Measurements from ENCODE around the gene TSPAN33.
"Not testable (repeated sequence)": the region's sequence is repeated elsewhere in the genome, so short reads cannot be mapped to it uniquely, and the experiment has no call there.

Gene TSPAN33

GRCh38 chr7:129170441-129171021 lies 26.0 kb downstream of the TSPAN33 start:
- no peak for DNase-seq (ENCODE audit: low spot score)

DNA sequence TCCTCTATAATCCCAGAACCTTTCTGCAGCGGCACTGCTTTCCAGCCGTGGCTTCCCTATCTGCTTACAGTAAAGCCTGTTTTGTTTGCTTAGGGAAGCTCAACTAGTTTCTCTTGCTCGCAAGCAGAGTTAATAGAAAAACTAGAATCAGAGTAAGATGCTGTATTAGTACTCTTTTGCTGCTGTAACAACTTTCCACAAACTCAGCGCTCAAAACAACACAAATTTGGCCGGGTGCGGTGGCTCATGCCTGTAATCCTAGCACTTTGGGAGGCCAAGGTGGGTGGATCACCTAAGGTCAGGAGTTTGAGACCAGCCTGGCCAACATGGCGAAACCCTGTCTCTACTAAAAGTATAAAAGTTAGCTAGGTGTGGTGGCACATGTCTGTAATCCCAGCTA lies 29.4 kb downstream of the TSPAN33 start:
- not testable (repeated sequence) for DNase-seq (ENCODE audit: low spot score)

DNA sequence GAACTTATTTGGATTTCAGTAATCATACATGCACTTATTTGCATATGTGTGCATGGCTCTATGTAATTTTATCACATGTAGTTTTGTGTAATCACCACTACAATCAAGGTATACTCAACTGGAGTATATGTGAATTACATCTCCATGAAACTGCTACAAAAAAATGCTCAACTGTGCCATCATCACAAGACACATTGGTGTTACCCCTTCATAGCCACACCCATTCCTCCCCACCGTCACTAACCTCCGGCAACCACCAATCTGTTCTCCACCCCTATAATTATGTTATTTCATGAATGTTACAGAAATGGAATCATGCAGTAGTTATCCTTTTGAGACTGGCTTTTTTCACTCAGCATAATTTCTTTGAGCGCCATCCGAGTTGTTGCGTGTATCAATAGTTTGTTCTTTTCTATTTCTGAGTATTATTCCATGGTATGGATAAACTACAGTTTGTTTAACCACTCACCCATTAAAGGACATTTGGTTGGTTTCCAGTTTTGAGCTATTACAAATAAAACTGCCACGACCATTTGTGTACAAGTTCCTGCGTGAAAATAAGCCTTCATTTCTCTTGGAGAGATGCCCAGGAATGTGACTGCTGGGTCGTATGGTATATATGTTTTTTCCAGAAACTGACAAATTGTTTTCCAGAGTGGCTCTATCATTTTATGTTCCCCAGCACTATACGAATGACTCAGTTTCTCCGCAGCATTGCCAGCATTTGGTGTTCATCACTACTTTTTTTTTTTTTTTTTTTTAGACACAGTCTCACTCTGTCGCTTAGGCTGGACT lies 32.6 kb downstream of the TSPAN33 start:
- DNase-seq (ENCODE audit: low spot score): no peak

DNA sequence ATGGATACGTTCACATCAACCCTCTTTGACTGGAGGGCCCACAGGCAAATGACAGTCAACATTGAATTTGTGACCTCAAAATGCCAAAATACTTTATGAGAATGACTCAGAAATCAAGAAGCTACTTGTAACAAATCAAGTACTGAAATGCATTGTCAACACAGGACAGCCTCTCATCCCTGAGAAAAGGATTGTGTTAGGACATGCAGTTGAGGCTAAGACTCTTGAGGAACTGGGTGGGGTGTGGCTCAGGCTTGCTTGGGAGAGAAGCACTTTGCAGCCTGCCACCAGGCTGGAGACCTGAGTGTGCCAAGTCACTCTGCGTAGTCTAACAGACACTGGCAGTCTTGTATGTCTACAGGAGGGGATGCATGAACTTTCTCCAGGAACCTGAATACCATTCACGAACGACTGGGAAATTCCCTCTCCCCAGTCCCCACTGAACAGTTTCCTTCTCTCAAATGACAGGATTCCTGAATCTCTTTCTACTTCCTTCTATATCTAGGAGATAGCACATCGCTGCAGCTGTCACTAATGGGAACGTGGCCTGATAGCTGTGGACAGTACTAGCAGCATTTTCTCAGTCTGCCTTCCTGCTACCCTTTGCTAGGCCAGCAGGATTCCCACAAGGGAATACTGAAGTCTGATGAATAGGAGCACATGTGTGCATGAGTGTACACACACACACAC lies 40.6 kb downstream of the TSPAN33 start:
- DNase-seq (ENCODE audit: low spot score): no peak

DNA sequence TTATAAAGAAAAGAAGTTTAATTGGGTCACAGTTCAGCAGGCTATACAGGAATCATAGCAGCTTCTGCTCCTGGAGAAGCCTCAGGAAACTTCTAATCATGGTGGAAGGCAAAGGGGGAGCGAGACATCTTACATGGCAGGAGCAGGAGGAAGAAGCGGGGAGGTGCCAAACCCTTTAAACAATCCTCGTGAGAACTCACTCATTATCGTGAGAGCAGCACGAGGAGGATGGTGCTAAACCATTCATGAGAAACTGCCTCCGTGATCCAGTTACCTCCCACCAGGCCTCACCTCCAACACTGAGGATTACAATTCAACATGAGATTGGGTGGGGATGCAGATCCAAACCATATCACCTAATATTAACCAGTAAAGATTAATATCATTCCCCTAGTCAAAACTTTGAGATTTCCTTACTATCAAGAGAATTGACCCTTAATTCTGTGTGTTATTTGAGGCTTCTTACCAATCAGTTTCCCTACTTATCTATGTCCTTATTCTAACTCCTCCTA lies 42.3 kb downstream of the TSPAN33 start:
- DNase-seq (ENCODE audit: low spot score): no peak

DNA sequence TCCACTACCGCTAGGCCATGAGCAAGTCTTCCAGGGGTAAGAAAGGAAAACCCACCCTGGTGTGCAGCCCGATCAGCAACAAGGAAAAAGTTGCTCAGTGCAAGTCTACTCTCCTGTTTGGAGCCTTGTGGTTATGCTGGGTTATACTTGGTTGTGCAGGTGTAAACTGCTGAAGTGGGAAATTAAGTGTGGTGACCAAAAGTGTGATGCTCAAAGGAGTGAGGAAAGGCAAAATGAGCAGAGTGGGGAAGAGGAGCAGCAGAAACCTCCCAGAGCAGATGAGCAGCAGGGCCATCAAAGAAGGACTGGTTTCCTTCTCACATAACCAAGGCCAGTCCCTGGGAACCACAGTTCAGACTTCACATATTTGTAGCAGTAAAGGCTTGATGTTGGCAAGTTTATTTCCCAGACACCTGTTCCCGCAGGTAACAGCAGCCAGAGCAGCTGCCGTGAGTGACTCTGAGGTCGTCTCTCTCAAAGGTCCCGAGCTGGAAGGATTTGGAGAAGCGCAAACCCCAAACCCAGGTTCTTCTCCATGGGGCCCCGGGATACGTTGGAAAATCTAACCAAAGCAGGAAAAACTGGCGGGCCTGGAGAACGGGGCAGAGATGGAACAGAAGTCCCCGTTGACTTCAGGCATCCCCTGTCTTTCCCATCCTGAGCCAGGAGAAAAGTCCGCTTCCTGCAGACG lies 43.3 kb downstream of the TSPAN33 start:
- no peak for DNase-seq (ENCODE audit: low spot score)

DNA sequence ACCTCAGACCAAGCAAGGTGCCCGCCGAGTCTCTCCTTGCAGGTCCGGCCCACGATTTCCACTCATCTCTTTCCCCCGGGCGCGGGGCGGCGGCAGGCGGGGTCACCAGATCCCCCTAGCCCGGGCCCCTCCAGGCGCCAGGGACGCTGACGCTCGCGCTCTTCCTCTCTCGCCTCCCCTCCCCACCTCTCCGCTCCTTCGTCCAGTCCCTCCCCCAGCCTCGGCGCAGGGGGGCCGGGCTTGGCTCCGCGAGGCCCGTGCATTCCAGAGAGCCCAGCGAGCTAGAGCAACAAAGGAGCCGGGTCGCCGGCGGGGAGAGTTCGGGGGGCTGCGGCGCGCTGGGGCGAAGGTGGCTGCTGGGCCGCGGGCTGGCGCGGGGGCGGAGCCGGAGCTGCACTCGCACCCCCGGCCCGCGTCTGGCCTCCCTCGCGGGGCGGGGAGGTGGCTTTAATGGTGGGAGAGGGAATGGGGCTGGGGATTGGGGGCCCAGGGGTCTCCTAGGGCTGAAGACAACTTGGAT lies 43.9 kb downstream of the TSPAN33 start, which contains the start of gene SMO:
TSS of gene SMO (plus strand) at position 262 of the 520 bp plus-strand sequence. CDS start 519 bp downstream, outside the sequence.
- peak; percentile 91 for DNase-seq (ENCODE audit: low spot score)

GRCh38 chr7:129188892-129189660 lies 44.6 kb downstream of the TSPAN33 start:
- no peak for DNase-seq (ENCODE audit: low spot score)

- no peak for DNase-seq (ENCODE audit: low spot score)
Measured at GRCh38 chr7:129189661-129190310, 45.3 kb downstream of the TSPAN33 start.

DNA sequence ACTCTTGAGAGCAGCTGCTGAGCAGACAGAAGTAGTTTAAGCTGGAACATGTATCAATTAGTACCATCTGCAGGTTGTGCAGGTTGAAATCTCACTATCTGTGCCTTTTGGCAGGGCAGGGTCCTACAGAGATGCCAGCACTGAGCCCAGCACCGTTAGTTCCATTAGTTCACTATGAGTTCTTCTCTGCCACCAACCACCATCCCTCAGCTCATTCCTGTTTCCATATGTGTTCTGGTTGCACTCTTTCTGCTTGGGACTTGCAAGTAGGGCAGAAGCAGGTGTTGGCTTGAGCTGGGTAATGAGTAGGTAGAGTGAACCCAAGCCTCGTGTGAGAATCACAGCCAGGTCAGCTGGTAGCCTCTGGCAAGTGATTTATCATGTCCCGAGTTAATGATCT lies 46.8 kb downstream of the TSPAN33 start:
- DNase-seq (ENCODE audit: low spot score): no peak

GRCh38 chr7:129193892-129194291 lies 49.4 kb downstream of the TSPAN33 start:
- DNase-seq (ENCODE audit: low spot score): no peak

- no peak for DNase-seq (ENCODE audit: low spot score)
Measured at GRCh38 chr7:129197771-129198170, 53.3 kb downstream of the TSPAN33 start.

DNA sequence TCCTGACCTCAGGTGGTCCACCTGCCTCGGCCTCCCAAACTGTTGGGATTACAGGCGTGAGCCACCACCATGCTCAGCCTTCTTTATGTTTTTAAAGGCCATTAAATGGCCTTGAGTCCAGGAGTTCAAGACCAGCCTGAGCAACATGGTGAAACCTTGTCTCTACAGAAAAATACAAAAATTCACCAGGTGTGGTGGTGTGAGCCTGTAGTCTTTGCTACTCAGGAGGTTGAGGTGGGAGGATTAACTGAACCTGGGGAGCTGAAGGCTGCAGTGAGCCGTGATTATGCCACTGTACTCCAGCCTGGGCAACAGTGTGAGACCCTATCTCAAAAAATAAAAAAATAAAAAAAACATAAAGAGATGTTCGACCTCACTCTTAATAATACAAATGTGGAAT lies 54.9 kb downstream of the TSPAN33 start:
- DNase-seq (ENCODE audit: low spot score): no peak

DNA sequence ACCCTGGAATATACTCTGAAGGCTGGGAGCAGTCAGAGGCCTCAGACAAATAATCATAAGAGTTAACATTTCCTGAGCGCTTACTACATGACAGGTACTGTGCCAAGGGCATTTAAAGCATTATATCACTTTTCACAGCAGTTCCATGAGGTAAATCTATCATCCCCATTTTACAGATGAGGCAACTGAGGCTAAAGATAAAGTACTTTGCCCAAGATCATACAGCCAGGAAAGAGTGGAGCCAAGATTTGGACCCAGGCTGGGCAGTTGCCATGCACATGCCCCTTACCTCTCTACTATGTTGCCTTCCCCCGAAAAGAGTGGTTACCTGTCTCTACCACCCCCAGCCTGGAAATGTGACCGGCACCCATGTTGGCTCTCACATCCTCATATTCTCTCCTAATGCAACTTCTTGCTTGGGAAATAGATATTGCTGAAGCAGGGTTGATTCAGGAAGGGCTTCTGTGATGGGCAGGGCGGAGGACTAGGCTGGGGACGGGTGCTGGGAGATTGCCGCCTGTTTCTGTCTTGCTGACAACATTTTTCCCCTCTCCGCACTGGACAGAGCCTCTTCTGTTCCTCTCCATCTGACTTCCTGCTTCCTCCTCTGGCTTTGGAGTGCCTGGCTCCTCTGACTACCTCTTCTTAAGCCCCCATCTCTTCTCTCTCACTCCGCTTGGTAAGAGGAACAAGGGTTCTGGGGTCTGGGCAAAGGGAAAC lies 57.7 kb downstream of the TSPAN33 start:
- DNase-seq (ENCODE audit: low spot score): no peak

- DNase-seq (ENCODE audit: low spot score): no peak
Measured at GRCh38 chr7:129203050-129203741, 58.7 kb downstream of the TSPAN33 start.

DNA sequence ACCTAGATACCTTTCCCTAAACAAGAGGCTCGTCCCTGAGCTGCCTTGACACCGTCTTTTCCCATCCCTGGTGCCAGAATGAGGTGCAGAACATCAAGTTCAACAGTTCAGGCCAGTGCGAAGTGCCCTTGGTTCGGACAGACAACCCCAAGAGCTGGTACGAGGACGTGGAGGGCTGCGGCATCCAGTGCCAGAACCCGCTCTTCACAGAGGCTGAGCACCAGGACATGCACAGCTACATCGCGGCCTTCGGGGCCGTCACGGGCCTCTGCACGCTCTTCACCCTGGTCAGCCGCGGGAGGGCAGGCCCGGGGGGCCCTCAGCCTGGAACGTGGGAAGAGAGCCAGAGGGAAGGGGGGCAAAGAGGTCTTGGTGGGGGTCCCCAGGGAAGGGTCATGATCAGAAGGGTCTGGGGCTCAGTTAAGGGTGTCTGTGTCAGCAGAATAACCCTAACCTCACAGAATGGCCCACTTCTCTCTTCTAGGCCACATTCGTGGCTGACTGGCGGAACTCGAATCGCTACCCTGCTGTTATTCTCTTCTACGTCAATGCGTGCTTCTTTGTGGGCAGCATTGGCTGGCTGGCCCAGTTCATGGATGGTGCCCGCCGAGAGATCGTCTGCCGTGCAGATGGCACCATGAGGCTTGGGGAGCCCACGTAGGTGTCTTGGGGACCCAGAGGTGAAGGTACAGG lies 60.8 kb downstream of the TSPAN33 start:
- no peak for DNase-seq (ENCODE audit: low spot score)

DNA sequence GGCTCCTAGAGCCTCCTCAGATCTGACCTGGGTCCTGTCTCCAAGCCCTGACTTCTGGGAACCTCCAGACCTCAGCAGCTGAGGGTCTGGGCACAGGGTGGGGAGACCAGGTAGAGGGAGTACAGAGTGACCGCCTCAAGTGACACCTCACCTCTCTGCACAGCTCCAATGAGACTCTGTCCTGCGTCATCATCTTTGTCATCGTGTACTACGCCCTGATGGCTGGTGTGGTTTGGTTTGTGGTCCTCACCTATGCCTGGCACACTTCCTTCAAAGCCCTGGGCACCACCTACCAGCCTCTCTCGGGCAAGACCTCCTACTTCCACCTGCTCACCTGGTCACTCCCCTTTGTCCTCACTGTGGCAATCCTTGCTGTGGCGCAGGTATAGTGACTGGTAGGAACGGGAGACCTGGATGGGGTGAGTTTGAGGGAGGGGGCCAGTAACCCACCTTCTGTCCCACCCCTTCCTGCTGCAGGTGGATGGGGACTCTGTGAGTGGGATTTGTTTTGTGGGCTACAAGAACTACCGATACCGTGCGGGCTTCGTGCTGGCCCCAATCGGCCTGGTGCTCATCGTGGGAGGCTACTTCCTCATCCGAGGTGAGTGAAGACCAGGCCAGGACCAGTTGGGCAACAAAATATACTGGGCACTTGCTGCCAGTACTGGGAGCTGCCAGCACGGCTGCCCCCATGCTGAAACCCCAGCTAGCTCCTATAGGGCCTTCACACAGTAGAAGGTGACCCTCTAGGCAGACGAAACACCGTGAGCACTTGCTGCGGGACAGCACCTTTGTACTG lies 61.7 kb downstream of the TSPAN33 start:
- no peak for DNase-seq (ENCODE audit: low spot score)

DNA sequence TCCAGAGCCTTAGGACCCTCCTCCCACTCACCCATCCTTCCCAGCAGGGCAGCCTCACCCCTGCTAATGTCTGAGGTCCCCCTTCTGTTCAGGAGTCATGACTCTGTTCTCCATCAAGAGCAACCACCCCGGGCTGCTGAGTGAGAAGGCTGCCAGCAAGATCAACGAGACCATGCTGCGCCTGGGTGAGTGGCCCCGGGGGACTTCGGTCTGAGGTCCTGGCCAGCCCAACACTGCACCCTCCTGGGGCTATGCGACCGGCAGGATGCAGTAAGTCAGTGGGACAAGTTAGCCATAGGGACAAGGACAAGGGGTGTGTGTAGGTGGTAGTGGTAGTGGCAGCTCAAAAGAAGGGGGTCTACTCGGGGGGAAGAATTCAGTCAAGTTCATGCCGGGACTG lies 64.2 kb downstream of the TSPAN33 start:
- no peak for DNase-seq (ENCODE audit: low spot score)

Data from HuH-7 (cell line).